Left lobe of liver (tissue), 2 donors: Measurements from ENCODE around the gene RNLS. TPM values are rescaled to one million over a fixed set of nuclear protein-coding genes. Genes with fewer than 3 reads are reported as not detected.
"Not testable (repeated sequence)": the region's sequence is repeated elsewhere in the genome, so short reads cannot be mapped to it uniquely, and the experiment has no call there.

Experiments used
- ATAC-seq: fragments of 200-7000 bp; cut with Tn5 transposase; one replicate; pipeline ENCODE4 v1.9.1; 2020; ENCODE audit warnings: mild to moderate bottlenecking, moderate library complexity
- DNase-seq: peaks from one replicate; pipeline ENCODE4 v3.0.0-alpha.2; 2020; ENCODE audit warnings: low spot score
- total RNA-seq: library from RNA; stranded (reverse); gene quantifications from one replicate; pipeline ENCODE4 v1.2.1, GENCODE V29; 2021
- donor health status: DM: no; HTN: no; CAD: no; lungs with moderate emphysema.
- donor health status: DM: no; HTN: yes; CAD: no.

The RNLS gene
- total RNA-seq, 1 donor from 2014 or later, result 10.1 TPM

DNA sequence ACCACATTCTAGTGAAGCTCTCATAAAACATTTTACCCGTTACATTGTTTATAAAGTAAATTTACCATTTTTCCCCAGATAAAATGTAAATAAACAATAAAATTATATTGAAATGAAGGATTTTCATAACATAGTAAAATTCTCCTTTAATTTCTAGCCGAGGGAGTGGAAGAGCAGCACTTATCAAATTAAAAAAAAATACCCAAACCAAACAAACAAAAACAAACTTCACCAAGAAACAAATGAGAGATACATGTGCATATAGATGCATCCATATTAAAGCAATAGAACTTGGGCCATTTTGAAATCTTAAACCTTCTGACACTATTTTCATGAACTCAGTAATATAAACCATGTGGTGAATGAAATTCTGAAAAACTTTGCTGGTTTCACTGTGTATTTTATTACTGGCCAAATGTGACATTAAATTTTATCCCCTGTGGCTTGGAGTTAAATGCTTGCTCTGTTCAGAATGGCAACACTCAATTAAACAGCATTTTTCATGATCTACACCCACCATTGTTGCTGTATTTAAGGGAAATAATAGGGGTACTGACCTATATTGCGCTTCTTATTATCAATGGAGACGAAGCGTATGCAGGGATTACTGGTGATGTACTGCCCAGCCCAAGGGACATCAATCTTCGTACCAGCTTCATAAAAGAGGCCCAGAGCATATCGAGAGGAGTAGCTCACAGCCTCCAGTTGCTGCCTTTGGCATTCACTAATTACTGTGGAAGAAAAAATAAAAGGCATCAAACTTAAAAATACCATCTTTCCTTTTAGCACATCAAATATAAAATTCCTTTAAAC, 220.9 kb downstream of the RNLS start:
- no peak for ATAC-seq
- no peak for DNase-seq

DNA sequence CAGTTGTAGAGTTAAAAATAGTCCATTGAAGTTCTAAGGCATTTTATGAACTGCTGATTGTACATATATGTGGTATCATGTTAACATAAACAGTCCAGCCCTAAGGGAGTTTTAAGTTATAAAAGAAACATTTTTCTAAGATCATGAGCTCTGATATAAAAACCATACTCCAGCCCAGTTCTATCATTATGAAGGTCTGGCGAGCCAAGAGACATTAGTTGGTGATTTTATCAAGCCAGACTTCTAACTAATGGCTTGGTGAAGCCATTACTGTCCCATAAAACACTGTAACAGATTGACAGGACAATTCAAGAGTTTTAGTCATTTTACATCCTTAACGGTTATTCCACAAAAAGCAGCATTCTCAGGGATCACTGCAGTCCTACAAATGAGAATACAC, 221.6 kb downstream of the RNLS start:
- ATAC-seq (no peak), DNase-seq (no peak)

DNA sequence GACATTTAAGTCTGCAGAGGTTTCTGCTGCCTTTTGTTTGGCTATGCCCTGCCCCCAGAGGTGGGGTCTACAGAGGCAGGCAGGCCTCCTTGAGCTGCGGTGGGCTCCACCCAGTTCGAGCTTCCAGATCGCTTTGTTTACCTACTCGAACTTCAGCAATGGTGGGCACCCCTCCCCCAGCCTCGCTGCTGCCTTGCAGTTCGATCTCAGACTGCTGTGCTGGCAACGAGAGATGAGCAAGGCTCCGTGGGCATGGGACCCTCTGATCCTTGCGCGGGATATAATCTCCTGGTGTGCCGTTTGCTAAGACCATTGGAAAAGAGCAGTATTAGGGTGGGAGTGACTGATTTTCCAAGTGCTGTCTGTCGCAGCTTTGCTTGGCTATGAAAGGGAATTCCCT, 227.4 kb downstream of the RNLS start:
- ATAC-seq, DNase-seq: not testable (repeated sequence)

DNA sequence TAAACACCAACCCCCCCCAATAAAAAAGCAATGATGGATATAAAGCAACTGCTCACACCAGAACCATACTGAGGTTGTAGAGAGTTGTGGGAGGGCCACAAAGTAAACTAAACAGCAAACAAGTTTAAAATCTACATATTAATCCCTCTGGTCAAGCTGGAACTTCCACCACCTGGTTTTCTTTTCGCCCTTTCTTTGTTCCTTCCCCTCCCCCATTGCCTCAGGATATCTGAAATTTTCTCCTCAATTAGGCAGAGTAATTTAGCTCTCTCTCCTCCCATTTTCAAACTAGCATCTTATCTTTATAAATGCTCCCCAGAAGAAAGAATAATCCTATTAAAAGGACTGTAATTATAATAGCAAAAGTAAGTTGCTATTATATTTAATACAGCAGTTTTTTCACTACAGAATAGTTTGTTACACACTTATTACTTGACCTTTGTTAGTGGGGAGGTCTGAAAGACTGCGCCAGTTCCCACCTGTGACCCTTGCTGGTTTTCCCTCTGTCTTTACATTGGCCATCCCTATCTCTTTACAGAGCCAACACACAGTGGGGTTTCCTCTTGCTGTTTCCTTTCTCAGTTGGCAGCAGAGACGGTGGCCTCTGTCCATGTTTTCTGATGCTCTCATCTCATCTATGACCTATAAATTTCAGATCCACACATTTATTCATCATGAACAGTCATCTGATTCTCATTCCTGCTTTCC, 235.4 kb downstream of the RNLS start:
- ATAC-seq, result no peak

DNA sequence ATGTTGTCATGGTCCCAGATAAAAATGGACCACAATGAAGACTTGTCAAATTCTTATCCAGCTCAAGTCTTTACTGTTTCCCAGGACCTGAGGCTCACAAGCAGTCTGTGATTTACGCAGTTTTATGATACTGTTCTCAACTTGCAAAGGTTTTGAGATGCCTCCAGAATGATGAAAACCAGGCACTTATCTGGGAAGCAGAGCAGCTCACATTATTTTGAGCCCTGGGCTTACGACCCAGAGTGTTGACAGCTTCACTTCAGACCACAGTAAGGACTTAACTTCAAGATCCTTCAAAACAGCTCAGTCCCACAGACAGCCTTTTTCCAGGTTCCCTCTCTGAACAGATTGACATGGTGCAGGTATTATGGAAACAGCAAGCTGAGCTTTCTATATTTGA, 236.1 kb downstream of the RNLS start:
- ATAC-seq, result peak; percentile 10
- DNase-seq, result no peak

More for the DNA sequence above, 235.4 kb downstream of the RNLS start:
- no peak for DNase-seq

DNA sequence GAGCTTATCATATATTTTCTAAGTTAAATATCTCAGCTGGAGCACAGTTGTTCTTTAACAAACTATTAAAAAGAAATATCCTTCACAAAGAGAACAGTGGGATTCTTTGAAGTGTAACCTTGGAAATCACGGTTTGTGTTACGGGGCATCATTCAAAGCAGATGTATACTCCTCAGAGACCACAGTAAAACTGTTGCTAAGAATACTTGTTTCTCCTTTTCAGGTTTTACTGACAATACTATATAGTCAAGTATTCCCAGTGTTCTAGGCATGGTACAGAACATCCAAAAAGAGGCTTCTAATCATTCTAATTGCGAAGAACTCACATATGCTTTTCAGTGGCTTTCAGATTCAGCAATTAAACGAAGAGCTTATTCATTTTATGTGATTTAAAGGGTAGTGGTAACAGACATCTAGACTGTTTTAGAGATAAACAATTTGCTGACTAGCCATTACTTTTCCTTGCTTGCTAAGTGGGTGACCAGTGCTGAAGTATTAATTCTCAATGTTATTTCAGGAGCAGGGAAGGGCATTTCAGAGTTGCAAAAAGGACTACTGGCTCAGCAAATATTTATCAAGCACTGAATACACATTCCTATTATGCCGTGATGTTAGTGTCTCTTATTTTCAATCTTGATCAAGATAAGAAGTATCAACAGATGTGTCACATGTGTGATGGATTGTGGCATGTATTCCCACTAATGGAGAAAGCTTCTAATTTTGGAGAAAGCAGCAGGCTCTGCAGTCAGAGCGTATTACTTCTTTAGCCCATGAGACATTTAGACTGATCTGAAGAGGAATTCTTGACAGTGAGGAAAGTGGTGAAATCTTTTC, 236.8 kb downstream of the RNLS start:
- ATAC-seq (peak; percentile 86), DNase-seq (no peak)

DNA sequence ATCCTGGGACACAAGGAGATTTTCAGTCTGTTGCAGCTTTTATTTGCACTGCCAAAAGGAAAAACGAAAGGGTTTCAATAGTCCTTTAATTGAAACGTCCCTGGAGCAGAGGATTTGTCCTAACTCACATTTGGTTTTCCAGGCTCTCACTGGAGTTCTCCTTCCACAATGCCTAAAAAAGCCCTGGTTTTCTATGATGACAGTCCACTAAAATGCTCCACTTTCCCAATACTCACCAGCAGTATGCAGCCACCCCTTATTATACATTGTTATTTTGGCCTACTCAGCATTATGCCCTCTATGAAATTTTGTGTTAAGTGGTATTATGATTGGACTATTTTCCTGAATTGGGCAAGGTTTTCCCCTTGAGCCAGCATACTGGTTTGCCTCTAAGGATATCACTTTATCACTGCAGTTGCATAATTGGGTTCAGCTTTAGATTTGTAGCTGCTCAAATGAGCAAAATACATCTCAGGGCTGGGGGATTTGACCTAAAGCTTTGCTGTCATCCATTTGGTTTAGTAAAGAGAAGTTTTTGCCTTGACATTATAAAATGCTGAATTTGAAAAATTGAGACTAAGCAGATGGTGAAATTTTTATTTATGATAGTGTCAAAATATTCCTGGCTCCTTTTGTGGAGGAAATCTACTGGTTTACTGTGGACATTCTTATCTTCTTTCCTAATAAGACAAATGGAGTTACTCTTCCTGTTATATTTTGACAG, 239.2 kb downstream of the RNLS start:
- DNase-seq, result no peak
- peak; percentile 48 for ATAC-seq

DNA sequence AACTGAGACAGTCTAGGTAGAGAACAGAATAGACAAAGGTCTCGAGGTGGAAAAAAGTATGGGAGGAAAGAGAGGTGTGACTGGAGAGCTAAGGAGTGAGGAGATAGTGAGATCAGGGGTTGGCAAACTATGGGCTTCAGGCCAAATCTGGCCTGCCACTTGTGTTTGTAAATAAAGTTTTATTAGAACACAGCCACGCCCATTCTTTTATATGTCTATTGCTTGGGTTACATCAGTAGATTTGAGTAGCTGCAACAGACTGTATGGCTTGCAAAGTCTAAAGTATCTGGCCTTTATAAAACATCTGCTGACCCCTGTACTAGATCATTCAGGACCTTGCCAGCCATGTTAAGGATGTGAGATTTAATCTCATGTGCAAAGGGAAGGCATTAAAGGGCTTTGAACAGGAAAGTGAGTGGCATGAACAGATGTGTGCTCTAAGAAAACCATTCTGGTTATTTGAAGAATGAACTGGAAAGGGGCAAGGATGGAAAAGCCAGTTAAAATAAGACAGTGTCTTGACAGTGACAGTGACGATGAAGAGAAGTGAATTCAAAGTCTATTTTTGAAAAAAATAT, 240.3 kb downstream of the RNLS start:
- ATAC-seq, result no peak
- DNase-seq, result no peak

DNA sequence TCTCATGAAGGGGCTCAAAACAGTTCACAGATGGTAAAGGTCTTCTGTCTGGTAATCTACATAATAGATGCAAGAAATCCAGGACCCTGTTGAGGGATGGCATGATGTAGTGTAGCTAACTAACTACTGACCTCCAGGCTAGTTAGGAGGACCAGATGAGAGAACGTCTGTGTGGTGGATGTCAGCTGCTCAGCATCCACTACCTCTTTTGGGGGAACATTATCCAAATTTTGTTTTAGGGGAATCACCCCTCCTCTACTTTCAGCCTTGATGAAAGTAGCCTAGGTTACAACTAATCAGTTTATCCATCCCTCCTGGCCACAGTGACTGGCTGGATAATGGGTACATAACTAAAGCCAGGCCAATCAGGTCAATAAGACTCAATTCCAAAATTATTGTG, 246.0 kb downstream of the RNLS start:
- ATAC-seq, result no peak
- no peak for DNase-seq

DNA sequence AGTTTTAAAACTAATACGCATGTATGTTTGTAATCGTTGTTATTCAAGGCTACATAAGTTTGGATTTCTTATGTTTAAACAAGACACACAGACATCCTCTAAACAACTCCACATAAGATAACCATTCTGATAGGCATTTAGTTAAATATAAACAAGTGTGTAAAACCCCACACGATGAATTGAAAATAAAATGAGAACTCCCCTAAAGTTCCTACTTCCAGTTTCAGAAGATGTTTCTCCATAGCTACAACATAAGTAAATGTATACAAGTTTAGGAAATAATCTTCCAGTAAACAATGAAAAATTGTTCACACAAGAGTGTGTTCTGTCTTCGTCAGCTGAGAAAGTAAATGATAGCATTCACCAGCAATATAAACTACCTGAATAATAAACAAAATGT, 246.8 kb downstream of the RNLS start:
- ATAC-seq (no peak), DNase-seq (no peak)

DNA sequence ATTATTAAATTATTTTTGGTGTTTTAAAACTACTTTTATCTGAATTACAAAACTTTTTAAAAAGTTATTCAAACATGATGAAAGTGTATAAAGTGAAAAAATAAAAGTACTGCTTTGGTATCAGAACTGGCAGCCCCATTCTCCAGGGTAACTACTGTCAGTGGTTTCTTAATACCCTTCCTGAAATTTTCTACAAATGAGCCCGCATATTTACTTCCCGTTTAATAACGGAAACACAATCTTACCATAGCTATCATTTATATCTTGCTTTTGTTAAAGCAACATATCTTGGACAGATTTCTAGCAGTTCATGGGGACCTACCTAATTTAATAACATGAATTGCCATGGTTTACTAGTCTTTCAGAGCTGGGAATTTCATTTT, 249.9 kb downstream of the RNLS start:
- ATAC-seq (no peak), DNase-seq (no peak)

DNA sequence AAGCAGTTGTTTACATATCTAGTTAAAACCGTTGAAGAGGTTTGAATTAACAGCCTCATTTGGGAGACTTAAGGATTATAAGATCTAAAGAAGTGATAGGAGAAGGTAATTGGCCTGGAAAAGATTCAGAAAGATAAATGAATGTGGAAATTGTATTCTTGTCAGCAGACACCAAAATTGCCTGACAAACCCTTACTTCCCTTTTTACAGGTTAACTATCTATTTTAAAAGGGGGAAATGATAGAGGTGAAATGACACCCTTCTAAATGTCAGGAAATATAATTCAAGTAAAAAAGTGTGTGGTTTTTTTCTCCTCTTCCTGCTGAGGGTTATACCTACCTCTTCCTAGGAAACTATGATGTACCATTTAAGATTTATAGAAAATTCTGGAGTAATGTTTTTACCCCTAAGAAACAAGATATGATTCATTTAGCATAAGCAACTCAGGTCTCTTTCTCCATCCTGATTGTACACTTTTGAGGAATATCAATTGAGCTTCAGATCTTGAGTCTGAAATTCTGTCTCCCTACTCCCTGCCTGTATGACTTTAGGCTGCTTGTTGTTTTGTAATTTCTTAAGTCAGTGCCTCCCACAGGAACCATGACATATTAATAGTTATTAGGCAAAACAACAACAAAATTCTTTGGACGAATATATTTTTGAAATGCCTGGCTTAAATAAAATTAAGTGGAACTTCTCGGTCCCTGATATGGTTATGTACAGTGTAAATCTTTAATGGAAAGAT, 250.4 kb downstream of the RNLS start:
- ATAC-seq (no peak), DNase-seq (no peak)

DNA sequence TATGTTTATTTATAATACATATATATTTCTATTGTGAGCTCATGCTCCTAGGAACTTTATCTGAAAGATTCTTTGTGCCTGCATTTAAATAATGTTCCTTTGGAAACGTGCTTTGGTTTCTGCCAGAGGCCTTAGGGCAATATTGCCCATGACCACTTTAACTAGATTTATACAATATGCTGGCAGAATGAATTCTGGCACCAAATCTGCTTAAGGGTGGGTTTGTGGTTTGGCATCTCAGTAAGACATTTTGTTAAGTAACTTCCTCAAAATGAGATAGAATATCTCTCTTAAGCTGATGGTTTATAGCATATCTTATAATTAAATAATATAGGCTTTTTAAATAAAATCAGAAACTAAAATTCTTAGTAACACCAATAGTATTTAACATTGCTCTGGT, 252.9 kb downstream of the RNLS start:
- no peak for ATAC-seq
- no peak for DNase-seq

DNA sequence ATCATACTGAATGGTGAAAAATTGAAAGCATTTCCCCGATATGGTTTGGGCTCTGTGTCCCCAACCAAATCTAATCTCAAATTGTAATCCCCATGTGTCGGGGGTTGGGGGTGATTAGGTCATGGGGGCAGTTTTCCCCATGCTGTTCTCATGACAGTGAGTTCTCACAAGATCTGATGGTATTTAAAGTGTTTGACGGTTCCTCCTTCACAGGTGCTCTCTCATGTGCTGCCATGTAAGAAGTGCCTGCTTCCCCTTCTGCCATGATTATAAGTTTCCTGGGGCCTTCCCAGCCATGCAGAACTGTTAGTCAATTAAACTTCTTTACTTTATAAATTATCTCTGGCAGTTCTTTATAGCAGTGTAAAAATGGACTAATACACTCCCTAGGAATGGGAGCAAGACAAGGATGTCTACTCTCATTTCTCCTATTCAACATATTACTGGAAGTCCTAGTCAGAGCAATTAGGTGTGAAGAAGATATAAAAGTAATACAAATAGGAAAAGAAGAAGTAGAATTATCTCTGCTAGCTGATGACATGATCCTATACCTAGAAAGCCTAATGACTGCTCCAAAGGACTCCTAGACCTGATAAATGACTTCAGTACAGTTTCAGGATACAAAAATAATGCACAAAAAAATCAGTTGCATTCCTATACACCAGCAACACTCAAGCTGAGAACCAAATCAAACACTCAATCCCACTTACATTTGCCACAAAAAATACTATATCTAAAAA, 260.6 kb downstream of the RNLS start:
- ATAC-seq (no peak), DNase-seq (no peak)

DNA sequence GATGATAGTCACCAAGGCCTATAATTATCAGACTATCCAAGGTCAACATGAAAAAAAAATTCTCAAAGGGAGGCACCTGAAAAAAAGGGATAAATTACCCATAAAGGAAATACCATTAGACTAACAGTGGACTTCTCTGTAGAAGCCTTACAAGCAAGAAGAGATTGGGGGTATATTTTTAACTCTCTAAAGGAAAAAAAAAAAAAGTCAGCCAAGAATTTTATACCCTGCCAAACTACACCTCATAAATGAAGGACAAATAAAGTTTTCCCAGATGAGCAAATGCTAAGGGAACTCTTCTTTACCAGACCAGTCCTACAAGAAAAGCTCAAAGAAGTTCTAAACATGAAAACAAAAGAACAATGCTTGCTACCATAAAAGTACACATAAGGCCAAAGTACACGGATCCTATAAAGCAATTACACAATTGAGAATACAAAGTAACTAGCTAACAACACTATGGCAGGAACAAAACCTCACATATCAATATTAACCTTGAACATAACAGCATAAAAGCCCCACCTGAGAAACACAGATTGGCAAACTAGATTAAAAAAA, 263.1 kb downstream of the RNLS start:
- ATAC-seq, result no peak
- no peak for DNase-seq

DNA sequence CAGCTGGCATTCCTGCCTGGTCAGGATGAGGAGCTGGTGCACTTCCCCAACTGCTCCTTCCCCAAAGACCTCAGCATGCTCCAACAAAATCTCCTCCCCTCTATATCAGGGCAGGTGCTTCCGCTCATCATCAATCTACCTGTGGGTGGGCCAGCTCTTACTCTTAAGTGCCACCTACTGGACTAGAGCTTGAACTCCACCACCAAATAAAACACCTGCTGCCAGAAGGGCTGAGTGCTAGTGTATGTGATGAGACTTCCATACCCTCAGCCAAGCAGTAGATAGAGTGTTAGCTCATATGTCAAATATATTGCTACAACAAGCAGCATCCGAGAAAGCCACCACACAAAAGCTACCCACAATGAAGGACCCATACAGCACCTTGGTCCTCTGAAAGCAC, 264.3 kb downstream of the RNLS start:
- DNase-seq, result no peak
- peak; percentile 72 for ATAC-seq

DNA sequence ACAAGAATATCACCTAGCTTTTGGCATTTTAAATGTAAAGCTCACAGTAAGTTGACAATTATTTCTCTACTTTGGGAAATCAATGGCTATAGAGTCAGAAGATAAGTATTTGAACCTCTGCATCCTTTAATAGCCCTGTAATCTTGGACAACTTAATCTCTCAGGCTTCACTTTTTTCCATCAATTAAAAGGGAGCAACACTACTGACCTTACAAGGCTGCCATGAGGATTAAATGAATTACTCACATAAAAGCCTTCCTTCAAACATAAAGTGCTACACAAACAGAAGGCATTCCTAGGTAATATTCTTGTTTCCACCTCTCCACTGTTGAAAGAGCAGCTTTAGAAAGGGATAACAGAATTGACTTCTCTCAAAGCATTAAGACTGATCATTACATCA, 266.0 kb downstream of the RNLS start:
- ATAC-seq, result no peak
- no peak for DNase-seq

DNA sequence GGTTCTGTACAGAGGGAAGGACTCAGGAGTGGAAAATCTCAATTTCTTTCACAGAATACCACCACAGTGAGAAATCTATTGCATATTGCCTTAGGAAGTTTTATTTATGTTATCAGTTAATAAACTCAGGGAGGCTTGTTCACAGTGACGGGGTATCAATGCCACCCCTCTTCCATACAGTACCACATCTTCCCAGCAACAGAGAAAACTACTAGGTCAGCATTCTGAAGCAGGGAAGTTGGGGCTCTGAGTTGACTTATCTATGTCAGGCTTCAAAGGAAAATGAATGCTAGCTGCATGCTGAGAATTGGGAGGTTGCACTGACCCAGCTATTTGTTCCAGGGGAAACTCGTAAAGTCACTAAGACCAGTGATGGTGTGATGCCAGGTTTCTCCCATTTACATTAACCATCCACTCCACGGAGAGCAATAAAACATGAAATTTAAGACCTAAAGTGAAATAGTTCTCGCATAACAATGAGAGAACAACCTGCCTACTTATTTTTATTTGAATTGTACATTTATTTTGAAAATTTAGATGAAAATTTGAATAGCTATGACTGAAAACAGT, 266.7 kb downstream of the RNLS start:
- no peak for ATAC-seq
- DNase-seq, result no peak

DNA sequence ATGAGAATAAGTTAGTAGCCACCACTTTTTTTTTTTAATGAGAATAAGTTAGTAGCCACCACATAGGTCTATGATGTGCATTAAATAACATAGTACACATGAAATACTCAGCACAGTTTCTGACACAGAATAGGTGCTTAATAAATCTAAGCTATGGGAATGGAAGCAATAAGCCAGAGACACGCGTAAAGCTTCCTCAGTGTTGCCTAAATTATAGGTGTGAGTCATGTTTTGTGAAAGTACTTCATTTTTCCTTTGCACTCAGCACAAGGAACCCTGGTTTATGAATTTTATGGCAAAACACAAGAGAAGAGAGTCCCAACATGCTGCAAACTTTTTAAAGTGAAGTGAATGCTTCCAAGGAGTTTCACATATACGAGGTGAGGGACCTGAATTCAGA, 267.4 kb downstream of the RNLS start:
- DNase-seq (no peak), ATAC-seq (no peak)
